Fibroblast of pulmonary artery (primary cell): Measurements from ENCODE around the gene CCDC192.
A peak's percentile ranks its signal among the peaks of the same experiment; 100 is the strongest.

Experiments
- DNase-seq: peaks from one replicate; pipeline ENCODE4 v3.0.0-alpha.2; 2010; ENCODE audit warnings: low read depth
- H3K4me3 ChIP-seq: replicated peaks from 2 replicates; pipeline ENCODE4 v1.5.1; 2011; ENCODE audit warnings: low read depth, mild to moderate bottlenecking, control low read depth, low read length, moderate library complexity
- CTCF ChIP-seq: IDR thresholded peaks from 2 replicates; pipeline ENCODE4 v1.5.1; 2011; ENCODE audit warnings: mild to moderate bottlenecking, control low read depth, low read length, inconsistent platforms; ENCODE audit errors: missing control alignments

CCDC192 gene

GRCh38 chr5:127813633-127814587, 110.7 kb downstream of the CCDC192 start:
- H3K4me3 ChIP-seq = no peak overlapping the region
- no peak for TF ChIP-seq CTCF
- DNase-seq = peak; percentile 82

GRCh38 chr5:127814588-127814973, 111.4 kb downstream of the CCDC192 start:
- H3K4me3 ChIP-seq = no peak overlapping the region
- TF ChIP-seq CTCF = no peak

GRCh38 chr5:127820910-127821553, 117.8 kb downstream of the CCDC192 start:
- no peak for TF ChIP-seq CTCF
- peak; percentile 22 for DNase-seq
- no peak overlapping the region for H3K4me3 ChIP-seq

More at GRCh38 chr5:127814588-127814973, 111.4 kb downstream of the CCDC192 start:
- DNase-seq = no peak

- no peak for TF ChIP-seq CTCF
- DNase-seq = no peak
- no peak overlapping the region for H3K4me3 ChIP-seq
Measured at GRCh38 chr5:127821896-127822295, 118.7 kb downstream of the CCDC192 start.

GRCh38 chr5:127824126-127824525, 120.9 kb downstream of the CCDC192 start:
- DNase-seq = peak; percentile 44
- no peak overlapping the region for H3K4me3 ChIP-seq
- TF ChIP-seq CTCF = no peak

- DNase-seq = no peak
- no peak overlapping the region for H3K4me3 ChIP-seq
- TF ChIP-seq CTCF = no peak
Measured at GRCh38 chr5:127826011-127826410, 122.8 kb downstream of the CCDC192 start.
